Panc1 (cell line): ENCODE data around the gene POLG2. TPM values are rescaled to one million over a fixed set of nuclear protein-coding genes. Genes with fewer than 3 reads are reported as not detected.

Experiments
- ATAC-seq: fragments of 200-7000 bp; cut with Tn5 transposase; 2 replicates; pipeline ENCODE4 v1.9.1; 2020; ENCODE audit warnings: mild to moderate bottlenecking, moderate library complexity
- BruUV-seq: library from RNA; stranded (reverse); fragments of 400-500 nt; replicated peaks from 2 replicates; lab custom pipeline; 2021; lab: Mats Ljungman, UMichigan
- CTCF ChIA-PET: fragments of 300-600 bp; sonication (Branson Sonifier 250); formaldehyde crosslinking; loops from one replicate; lab custom pipeline; 2022; ENCODE audit warnings: antibody characterized with exemption; lab: Charles Lee
- POLR2A ChIA-PET: fragments of 300-600 bp; sonication (Branson Sonifier 250); formaldehyde crosslinking; loops from one replicate; lab custom pipeline; 2022; ENCODE audit warnings: antibody characterized with exemption; lab: Charles Lee
- DNase-seq: peaks from one replicate; pipeline ENCODE4 v3.0.0-alpha.2; 2010; ENCODE audit warnings: low read depth, low spot score
- H3K27ac ChIP-seq: 2 replicates; pipeline ENCODE4 v1.5.1; 2011; ENCODE audit warnings: mild to moderate bottlenecking, low read length, inconsistent platforms
- H3K27me3 ChIP-seq: fragments of 200-500 bp; sonication (Bioruptor generic); 2 replicates; pipeline ENCODE4 v1.6.0; 2014; ENCODE audit warnings: low read length, inconsistent platforms; ENCODE audit not compliant: control insufficient read depth, insufficient read depth
- H3K36me3 ChIP-seq: fragments of 200-500 bp; sonication (Bioruptor generic); 2 replicates; pipeline ENCODE4 v1.5.1; 2014; ENCODE audit warnings: inconsistent platforms, mild to moderate bottlenecking, low read length, moderate library complexity; ENCODE audit not compliant: control insufficient read depth, insufficient read depth
- H3K4me1 ChIP-seq: 2 replicates; pipeline ENCODE4 v1.5.1; 2011; ENCODE audit warnings: inconsistent platforms, mild to moderate bottlenecking, low read length, moderate library complexity; ENCODE audit not compliant: control insufficient read depth, insufficient read depth
- H3K4me3 ChIP-seq, 2 experiments: 2 replicates each; pipeline ENCODE4 v1.5.1; 2011 to 2012; ENCODE audit warnings: low read depth in 2 of 2, low read length in 2 of 2, mild to moderate bottlenecking in 2 of 2, inconsistent platforms in 1 of 2, moderate library complexity in 1 of 2
- H3K9me3 ChIP-seq: fragments of 200-500 bp; sonication (Bioruptor generic); 2 replicates; pipeline ENCODE4 v1.5.1; 2014; ENCODE audit warnings: low read depth, mild to moderate bottlenecking, inconsistent platforms, low read length, moderate library complexity; ENCODE audit not compliant: control insufficient read depth, insufficient read depth
- CTCF ChIP-seq: fragments of 450-650 bp; IDR thresholded peaks from 2 replicates; pipeline ENCODE4 v1.5.1; 2017; ENCODE audit warnings: mild to moderate bottlenecking
- POLR2AphosphoS5 ChIP-seq: IDR thresholded peaks from 2 replicates; pipeline ENCODE4 v1.6.1; 2012; ENCODE audit warnings: mild to moderate bottlenecking, low read depth, low read length, moderate library complexity
- SIN3A ChIP-seq: IDR thresholded peaks from 2 replicates; pipeline ENCODE4 v1.6.1; 2012; ENCODE audit warnings: low read depth, mild to moderate bottlenecking, low read length, moderate library complexity, borderline replicate concordance; ENCODE audit not compliant: insufficient read depth
- TCF7L2 ChIP-seq: IDR thresholded peaks from 2 replicates; pipeline ENCODE4 v1.6.1; 2011; ENCODE audit warnings: mild to moderate bottlenecking, low read depth, low read length, inconsistent platforms
- in situ Hi-C: cut with HindIII; loops from 2 replicates; pipeline ENCODE4 v1.10.0; 2016; ENCODE audit warnings: low sequenced_read_pairs, low pct_unique_long_range_greater_than_20kb
- intact Hi-C: fragments of 100-400 bp; cut with micrococcal nuclease; formaldehyde crosslinking; loops from one replicate; pipeline ENCODE4 v1.10.0; 2022; ENCODE audit not compliant: unreplicated experiment
- microRNA-seq: library from miRNA; unstranded; fragments of <30 nt; microRNA quantifications from one replicate; pipeline ENCODE4 v1.1.0, GENCODE V29; 2020; ENCODE audit not compliant: unreplicated experiment
- total RNA-seq: library from RNA; stranded (reverse); gene quantifications from one replicate; pipeline ENCODE4 v1.2.1, GENCODE V29; 2021; ENCODE audit not compliant: unreplicated experiment
- TF ChIP-seq, protein P1 (sequence below), 2 experiments: IDR thresholded peaks; 2 replicates each; pipeline ENCODE4 v1.6.1; 2011 to 2012; ENCODE audit warnings: low read depth in 2 of 2, control low read depth in 1 of 2, low read length in 1 of 2, mild to moderate bottlenecking in 1 of 2, moderate library complexity in 1 of 2; ENCODE audit not compliant: insufficient read depth in 1 of 2

POLG2 gene
- total RNA-seq, 1 experiment from 2014 or later = 19.6 TPM

DNA sequence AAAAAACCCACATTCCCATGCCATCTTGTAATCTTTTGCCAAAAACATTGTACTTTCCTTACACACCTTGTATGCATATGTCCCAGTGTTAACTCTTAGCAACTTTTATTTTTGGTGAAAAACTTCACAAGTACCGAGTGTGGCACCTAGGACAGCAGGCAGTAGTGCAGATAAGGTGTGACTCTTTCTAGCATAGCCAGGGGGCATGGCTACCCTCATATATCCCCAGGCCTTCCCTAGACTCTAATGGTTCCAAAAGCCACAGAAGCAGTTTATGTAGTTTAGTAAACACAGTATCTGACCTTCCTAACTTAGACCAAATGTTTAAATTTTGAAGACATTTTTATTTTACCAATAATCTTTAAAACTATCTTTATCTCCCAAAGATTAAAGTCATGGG lies 68.4 kb downstream of the POLG2 start:
- Histone ChIP-seq H3K4me3 (no peak overlapping the region), H3K27ac (no peak overlapping the region), H3K4me1 (no peaks in the 10 kb centered on the region), H3K9me3 (no peaks in the 10 kb centered on the region; the same call in 1 of the 2 replicates), H3K36me3 (no peaks in the 10 kb centered on the region; the same call in 1 of the 2 replicates), H3K27me3 (no peaks in the 10 kb centered on the region)
- in situ Hi-C loops = no loop called here
- DNase-seq (no peak), ATAC-seq (no peak)
- ChIA-PET POLR2A (interaction anchor here (0.6 kb wide), 1 partner anchor 70 kb away, joined by 4 read pairs; no protein-coding TSS in a partner anchor), CTCF (no interaction called here)
- BruUV-seq = no TSS peak
- intact Hi-C loops = no loop called here
- TF ChIP-seq CTCF (no peak), TCF7L2 (no peak), SIN3A (no peak), POLR2AphosphoS5 (no peak)
- TF ChIP-seq, protein P1, sequence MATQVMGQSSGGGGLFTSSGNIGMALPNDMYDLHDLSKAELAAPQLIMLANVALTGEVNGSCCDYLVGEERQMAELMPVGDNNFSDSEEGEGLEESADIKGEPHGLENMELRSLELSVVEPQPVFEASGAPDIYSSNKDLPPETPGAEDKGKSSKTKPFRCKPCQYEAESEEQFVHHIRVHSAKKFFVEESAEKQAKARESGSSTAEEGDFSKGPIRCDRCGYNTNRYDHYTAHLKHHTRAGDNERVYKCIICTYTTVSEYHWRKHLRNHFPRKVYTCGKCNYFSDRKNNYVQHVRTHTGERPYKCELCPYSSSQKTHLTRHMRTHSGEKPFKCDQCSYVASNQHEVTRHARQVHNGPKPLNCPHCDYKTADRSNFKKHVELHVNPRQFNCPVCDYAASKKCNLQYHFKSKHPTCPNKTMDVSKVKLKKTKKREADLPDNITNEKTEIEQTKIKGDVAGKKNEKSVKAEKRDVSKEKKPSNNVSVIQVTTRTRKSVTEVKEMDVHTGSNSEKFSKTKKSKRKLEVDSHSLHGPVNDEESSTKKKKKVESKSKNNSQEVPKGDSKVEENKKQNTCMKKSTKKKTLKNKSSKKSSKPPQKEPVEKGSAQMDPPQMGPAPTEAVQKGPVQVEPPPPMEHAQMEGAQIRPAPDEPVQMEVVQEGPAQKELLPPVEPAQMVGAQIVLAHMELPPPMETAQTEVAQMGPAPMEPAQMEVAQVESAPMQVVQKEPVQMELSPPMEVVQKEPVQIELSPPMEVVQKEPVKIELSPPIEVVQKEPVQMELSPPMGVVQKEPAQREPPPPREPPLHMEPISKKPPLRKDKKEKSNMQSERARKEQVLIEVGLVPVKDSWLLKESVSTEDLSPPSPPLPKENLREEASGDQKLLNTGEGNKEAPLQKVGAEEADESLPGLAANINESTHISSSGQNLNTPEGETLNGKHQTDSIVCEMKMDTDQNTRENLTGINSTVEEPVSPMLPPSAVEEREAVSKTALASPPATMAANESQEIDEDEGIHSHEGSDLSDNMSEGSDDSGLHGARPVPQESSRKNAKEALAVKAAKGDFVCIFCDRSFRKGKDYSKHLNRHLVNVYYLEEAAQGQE (IDR thresholded peaks at IDR 0.05; ENCODE audit: insufficient read depth in 1 of 2, low read depth in 2 of 2, low read length in 1 of 2) = no peak

Small RNAs within 50 kb of the gene (microRNA-seq; reads per million reads assigned to microRNA genes)
- gene MIR3064 (3.8 reads per million, percentile 8 among the genes with 10 or more reads in this experiment), gene MIR5047 (not detected)

Other genes with a start within 250 kb of the POLG2 start
- 20.1 TPM for gene TEX2, start 233.8 kb downstream of the POLG2 start, total RNA-seq
- 0.57 TPM for gene PECAM1, start 106.2 kb downstream of the POLG2 start, total RNA-seq
- not detected for gene MILR1, start 47.9 kb downstream of the POLG2 start, total RNA-seq
- gene DDX5, start 9.2 kb upstream of the POLG2 start, total RNA-seq = 411 TPM
- gene CEP95, start 9.9 kb upstream of the POLG2 start, total RNA-seq = 23.2 TPM
- gene SMURF2, start 165.3 kb upstream of the POLG2 start, total RNA-seq = 21.3 TPM